ENCODE measurements around the gene MEGF6.

The MEGF6 gene

DNA sequence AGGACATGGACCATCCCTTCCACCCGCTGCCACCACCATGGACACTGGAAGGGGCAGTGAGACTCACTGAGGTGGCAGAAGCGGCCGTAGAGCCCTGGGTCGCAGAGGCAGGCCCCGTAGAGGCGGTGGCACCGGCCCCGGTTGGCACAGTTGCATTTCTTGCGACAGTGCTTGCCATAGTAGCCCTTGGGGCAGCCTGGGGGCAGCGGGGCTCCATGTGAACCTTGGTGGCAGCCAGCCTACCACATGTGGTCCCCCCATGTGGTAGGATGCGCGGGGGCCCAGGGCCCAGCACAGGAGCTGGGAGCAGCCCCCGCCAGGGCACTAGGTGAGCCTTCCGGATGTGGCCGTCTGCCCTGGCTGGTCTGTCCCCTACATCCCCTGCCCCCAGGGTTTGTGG, 105.3 kb downstream of the MEGF6 start:
- TF ChIP-seq, protein P1, sequence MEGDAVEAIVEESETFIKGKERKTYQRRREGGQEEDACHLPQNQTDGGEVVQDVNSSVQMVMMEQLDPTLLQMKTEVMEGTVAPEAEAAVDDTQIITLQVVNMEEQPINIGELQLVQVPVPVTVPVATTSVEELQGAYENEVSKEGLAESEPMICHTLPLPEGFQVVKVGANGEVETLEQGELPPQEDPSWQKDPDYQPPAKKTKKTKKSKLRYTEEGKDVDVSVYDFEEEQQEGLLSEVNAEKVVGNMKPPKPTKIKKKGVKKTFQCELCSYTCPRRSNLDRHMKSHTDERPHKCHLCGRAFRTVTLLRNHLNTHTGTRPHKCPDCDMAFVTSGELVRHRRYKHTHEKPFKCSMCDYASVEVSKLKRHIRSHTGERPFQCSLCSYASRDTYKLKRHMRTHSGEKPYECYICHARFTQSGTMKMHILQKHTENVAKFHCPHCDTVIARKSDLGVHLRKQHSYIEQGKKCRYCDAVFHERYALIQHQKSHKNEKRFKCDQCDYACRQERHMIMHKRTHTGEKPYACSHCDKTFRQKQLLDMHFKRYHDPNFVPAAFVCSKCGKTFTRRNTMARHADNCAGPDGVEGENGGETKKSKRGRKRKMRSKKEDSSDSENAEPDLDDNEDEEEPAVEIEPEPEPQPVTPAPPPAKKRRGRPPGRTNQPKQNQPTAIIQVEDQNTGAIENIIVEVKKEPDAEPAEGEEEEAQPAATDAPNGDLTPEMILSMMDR (IDR thresholded peaks at IDR 0.05): no peak
- no peak for TF ChIP-seq ZFX (IDR thresholded peaks at IDR 0.05; ENCODE audit: borderline replicate concordance)
- H3K27ac ChIP-seq: no peak overlapping the region

DNA sequence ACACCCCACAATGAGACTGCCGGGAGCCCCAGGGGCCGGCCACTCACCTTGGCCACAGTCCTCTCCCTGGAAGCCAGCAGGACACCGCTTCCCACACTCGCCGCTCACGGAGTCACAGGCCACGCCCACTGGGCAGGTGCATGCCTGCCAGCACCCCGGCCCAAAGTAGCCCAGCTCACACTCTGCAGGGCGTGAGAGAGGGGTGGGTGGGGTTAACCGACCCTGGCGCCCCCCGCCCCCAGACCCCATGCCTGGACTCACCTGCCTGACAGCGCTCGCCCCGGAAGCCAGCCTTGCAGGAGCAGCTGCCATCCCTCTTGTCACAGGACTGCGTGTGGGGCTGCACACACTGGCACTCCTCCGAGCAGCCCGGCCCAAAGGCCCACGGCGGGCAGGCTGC, 106.1 kb downstream of the MEGF6 start:
- H3K27ac ChIP-seq: no peak overlapping the region
- TF ChIP-seq ZFX (IDR thresholded peaks at IDR 0.05; ENCODE audit: borderline replicate concordance): no peak
- TF ChIP-seq, protein P1 (IDR thresholded peaks at IDR 0.05): no peak

DNA sequence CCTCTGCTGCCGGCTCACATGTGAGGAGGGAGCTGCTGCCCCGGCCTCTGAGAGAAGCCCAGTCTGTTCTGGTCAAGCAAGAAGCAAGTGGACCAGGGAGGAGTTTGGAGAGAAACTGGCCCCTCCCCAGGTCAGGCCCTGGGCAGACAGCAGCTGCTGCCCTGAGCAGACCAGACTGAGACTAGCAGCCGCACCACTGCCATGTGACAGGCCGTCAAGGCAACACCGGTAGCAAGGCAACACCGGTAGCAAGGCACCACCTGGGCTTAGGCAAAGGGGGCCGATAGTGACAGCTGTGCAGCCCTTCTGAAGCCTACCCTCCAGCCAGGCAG, 106.5 kb downstream of the MEGF6 start:
- TF ChIP-seq, protein P1 (IDR thresholded peaks at IDR 0.05): no peak
- TF ChIP-seq ZFX (IDR thresholded peaks at IDR 0.05; ENCODE audit: borderline replicate concordance): no peak
- no peak overlapping the region for H3K27ac ChIP-seq

DNA sequence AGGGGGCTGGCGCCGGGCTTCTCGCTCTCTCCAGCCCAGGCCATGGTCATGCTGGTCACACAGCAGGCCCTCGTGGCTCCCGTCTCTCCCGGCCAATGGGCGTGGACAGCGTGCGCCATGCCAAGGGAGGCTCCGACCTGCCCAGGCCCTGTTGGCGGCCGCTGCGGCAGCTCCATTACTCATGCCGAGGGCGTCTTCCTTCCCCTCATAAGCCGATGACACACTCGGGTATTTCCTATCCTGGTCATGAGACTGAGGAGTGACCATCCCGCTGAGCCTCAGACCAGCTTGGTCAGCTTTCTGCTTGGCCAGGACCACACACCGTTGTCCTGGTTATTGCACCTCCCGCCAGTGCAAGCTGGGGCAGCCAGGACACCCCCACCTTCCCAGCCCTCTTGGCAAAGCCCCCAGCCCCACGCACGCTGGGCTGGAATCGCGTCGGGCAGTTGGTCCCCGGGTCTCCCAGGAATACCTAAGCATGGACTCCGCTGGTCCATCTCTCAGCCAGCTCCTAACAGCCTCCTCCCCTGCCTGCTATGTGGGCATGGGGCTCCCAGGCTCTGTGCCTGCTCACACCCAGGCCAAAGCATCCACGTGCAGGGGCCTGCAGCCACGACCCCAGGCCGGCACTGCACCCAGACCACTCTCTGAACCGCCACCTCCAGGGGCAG, 107.0 kb downstream of the MEGF6 start:
- no peak for TF ChIP-seq ZFX (IDR thresholded peaks at IDR 0.05; ENCODE audit: borderline replicate concordance)
- TF ChIP-seq, protein P1 (IDR thresholded peaks at IDR 0.05): no peak
- H3K27ac ChIP-seq: no peak overlapping the region

DNA sequence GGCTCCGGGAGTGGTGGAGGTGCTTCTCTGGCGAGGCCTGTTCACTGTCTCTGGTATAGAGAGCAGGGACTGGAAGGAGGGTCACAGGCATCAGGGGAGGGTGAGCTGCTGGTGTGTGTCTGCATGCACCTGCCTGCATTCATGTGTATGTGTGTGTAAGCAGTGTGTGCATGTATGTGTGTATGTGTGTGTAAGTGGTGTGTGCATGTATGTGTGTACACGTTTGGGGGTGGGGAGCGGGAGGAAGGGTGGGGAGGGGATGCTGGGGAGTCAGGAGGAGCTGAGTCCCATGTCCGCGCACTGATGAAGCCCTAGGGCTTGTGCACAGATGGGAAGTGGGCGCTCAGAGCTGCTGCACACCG, 107.8 kb downstream of the MEGF6 start:
- no peak for TF ChIP-seq ZFX (IDR thresholded peaks at IDR 0.05; ENCODE audit: borderline replicate concordance)
- TF ChIP-seq, protein P1 (IDR thresholded peaks at IDR 0.05): no peak
- H3K27ac ChIP-seq: no peak overlapping the region

DNA sequence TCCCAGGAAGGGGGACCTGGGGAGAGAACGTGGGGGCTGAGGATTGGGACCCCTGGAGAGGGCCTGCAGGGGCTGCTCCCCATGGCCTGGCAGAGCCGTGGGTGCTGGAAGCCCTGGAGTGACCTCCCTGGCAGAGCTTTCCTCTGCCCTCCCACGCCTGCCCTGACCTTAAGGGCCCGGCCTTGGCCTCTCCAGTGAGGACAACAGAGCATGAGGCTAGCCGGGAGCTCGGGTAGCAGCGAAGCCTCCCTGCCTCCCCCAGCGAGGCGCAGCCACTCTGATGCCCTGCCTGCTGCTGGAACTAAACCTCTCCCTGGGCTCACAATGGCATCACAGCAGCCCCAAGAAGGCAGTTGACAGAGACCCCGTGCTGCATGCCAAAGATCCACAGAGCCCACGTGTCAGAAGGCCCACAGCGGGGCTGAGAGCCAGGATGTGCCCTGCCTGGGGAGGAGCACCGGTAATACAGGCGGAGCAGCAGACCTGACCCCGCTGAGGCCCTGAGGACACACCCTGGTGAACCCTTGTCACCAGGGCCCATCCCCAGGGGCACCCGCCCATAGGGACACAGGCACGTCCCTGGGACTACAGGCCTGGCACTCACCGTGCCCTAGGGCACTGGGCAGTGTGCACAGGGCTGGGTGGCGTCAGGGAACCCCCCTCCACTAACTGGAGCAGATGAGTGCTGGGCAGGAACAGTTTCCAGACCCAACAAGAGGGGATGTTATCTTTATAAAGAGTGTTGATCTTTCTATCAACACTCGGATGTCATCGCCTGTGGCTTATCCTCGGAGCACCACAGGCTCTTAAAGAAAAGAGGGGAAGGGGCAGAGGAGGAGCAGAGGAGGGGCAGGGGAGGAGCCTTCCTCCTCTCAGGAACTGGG, 108.4 kb downstream of the MEGF6 start:
- H3K27ac ChIP-seq: no peak overlapping the region
- TF ChIP-seq ZFX (IDR thresholded peaks at IDR 0.05; ENCODE audit: borderline replicate concordance): no peak
- TF ChIP-seq, protein P1 (IDR thresholded peaks at IDR 0.05): no peak
